B cell (primary cell): ENCODE results near the gene PTPRN2.

Experiments
- EZH2 ChIP-seq: IDR thresholded peaks from 2 replicates; pipeline ENCODE4 v1.6.1; 2012; ENCODE audit warnings: borderline replicate concordance, low read depth, mild to moderate bottlenecking, moderate library complexity, low read length; ENCODE audit not compliant: insufficient read depth, poor library complexity, severe bottlenecking
- TF ChIP-seq, protein P1 (sequence below): fragments of 200-600 bp; IDR thresholded peaks from one replicate; pipeline ENCODE4 v1.8.0; 2022; ENCODE audit warnings: antibody characterized with exemption, mild to moderate bottlenecking

DNA sequence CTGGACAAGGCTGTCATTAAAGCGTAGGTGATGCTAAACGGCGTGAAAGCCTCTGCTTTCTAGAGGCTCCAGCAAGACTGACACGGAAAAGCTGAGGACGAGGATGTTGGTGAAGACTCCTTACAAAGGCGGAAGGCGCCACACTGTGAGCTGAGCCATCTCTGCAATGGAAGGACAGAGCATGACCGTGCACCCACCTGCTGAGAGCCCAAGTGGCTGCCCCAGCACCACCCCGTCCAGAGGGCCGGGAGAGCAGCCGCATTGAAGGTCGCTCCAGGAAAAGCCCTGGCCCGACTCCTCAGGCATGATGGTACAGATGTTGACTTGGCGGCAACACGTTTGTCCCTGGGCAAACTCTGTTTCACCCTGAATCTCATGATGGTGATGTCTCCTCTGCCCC, 758.1 kb downstream of the PTPRN2 start:
- TF ChIP-seq, protein P1, sequence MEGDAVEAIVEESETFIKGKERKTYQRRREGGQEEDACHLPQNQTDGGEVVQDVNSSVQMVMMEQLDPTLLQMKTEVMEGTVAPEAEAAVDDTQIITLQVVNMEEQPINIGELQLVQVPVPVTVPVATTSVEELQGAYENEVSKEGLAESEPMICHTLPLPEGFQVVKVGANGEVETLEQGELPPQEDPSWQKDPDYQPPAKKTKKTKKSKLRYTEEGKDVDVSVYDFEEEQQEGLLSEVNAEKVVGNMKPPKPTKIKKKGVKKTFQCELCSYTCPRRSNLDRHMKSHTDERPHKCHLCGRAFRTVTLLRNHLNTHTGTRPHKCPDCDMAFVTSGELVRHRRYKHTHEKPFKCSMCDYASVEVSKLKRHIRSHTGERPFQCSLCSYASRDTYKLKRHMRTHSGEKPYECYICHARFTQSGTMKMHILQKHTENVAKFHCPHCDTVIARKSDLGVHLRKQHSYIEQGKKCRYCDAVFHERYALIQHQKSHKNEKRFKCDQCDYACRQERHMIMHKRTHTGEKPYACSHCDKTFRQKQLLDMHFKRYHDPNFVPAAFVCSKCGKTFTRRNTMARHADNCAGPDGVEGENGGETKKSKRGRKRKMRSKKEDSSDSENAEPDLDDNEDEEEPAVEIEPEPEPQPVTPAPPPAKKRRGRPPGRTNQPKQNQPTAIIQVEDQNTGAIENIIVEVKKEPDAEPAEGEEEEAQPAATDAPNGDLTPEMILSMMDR, result no peak
- no peak for TF ChIP-seq EZH2
